Measurements from ENCODE around the gene FGR. TPM values are rescaled to one million over a fixed set of nuclear protein-coding genes. Genes with fewer than 3 reads are reported as not detected.

The FGR gene
- polyA plus RNA-seq, 3 donors: 371 to 1,340 (median 571) TPM

DNA sequence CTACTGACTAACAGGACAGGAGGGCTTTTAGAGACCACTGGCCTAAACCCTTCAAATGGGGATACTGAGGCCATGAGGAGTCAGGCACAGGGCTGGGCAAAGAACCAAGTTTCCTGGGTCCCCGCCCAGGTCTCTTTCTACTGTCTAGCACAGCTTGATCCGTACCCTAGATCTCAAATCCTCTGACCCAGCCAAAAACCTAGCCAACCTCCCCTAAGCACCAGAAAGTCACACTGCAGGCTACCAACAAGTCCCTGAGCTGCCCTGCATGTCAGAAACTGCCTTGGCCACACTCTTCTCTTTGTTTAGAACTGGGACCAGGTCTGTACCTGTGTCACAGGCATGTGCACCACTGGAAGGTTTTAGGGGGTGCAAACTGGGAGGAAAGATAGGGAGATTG lies 64.6 kb downstream of the FGR start:
- H3K4me3 ChIP-seq (replicated peaks in 1 of 3; ENCODE audit: low read depth in 2 of 3, low read length in 3 of 3): no peak overlapping the region
- no peak for DNase-seq
- no peak overlapping the region for H2AFZ ChIP-seq (ENCODE audit: insufficient read depth, low read depth, low read length, poor library complexity, severe bottlenecking)
- peaks cover 0 to 9% of the 10 kb centered on the region in 2 donors for H3K36me3 Mint-ChIP-seq
- H4K20me1 ChIP-seq (ENCODE audit: insufficient read depth, low read length): peaks cover 79% of the 10 kb centered on the region
- H3K27ac ChIP-seq (ENCODE audit: low read depth in 1 of 2, low read length in 2 of 2): no peak overlapping the region
- no peaks in the 10 kb centered on the region for H3K79me2 ChIP-seq (ENCODE audit: insufficient read depth, low read length)
- 100% methylated on average over 2 of the region's 2 CpGs for WGBS (ENCODE audit: insufficient coverage)
- intact Hi-C loops (cut with micrococcal nuclease): no loop called here
- peaks cover 42% of the 10 kb centered on the region for H3K4me1 Mint-ChIP-seq
- H3K27ac Mint-ChIP-seq: no peak overlapping the region
- peaks cover 14 to 33% (median 18%) of the 10 kb centered on the region in 3 donors for H3K27me3 Mint-ChIP-seq (ENCODE audit: low read depth in 3 of 3)
- peaks cover 14 to 23% of the 10 kb centered on the region in 2 donors for H3K4me1 ChIP-seq (ENCODE audit: control insufficient read depth in 1 of 2, insufficient read depth in 2 of 2, low read length in 2 of 2)
- peaks cover 0 to 13% of the 10 kb centered on the region in 2 donors for H3K27me3 ChIP-seq (ENCODE audit: control insufficient read depth in 2 of 2, insufficient read depth in 2 of 2, low read length in 2 of 2)
- H3K36me3 ChIP-seq (replicated peaks in 1 of 2; ENCODE audit: control insufficient read depth in 1 of 2, insufficient read depth in 2 of 2, low read length in 2 of 2): no peaks in the 10 kb centered on the region
- no peak overlapping the region for H3K4me2 ChIP-seq (replicated peaks; ENCODE audit: extremely low read depth, low read length, poor library complexity, severe bottlenecking)
- H3K4me3 Mint-ChIP-seq: no peak overlapping the region
- TF ChIP-seq, protein P1, sequence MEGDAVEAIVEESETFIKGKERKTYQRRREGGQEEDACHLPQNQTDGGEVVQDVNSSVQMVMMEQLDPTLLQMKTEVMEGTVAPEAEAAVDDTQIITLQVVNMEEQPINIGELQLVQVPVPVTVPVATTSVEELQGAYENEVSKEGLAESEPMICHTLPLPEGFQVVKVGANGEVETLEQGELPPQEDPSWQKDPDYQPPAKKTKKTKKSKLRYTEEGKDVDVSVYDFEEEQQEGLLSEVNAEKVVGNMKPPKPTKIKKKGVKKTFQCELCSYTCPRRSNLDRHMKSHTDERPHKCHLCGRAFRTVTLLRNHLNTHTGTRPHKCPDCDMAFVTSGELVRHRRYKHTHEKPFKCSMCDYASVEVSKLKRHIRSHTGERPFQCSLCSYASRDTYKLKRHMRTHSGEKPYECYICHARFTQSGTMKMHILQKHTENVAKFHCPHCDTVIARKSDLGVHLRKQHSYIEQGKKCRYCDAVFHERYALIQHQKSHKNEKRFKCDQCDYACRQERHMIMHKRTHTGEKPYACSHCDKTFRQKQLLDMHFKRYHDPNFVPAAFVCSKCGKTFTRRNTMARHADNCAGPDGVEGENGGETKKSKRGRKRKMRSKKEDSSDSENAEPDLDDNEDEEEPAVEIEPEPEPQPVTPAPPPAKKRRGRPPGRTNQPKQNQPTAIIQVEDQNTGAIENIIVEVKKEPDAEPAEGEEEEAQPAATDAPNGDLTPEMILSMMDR (IDR thresholded peaks at IDR 0.05): no peak
- H3K9me3 ChIP-seq (replicated peaks in 1 of 2; ENCODE audit: control insufficient read depth in 1 of 2, insufficient read depth in 1 of 2, low read length in 2 of 2): no peaks in the 10 kb centered on the region
- no peak overlapping the region for H3K9ac ChIP-seq (ENCODE audit: insufficient read depth, low read length, poor library complexity, severe bottlenecking)
- H3K9me3 Mint-ChIP-seq: peaks cover 0 to 1% (median 0%) of the 10 kb centered on the region in 7 donors

DNA sequence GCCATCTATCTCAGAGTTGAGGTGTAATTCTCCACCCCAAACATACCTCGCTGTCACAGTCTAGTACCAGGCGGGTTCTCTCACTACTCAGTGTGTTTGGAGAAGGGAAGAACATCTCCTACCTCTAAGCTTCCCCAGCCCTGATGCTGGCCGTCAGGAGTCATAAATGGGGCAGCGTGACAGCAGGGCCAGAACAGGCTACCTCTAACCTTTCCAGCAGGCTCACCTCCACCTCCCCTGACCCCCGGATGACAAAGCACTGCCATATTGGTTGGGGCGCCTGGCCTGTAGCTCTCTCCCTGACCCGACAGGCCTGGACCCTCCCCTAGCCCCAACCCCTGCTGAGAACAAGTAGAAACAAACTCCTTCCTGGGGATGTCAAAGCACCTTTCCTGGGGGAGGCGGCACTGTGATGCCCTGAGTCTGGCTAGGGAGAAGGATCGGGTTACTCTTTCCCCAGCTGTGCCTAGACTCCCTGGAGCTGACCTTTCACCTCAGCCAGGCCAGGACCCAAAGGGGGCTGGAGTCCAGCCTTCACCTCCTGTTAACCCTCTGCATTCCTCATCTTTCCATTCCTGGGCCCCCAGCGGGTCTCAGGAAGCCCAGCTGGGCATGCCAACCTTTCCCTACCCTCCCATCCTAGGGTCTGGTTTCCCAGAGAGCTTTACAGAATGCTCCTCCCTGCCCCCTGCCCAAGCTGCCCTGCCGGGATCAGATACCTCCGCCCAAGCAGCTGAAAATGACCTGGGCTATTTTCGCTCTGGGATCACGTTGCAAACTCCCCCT lies 65.3 kb downstream of the FGR start:
- H3K4me1 Mint-ChIP-seq: peaks cover 44% of the 10 kb centered on the region
- peaks cover 0 to 8% of the 10 kb centered on the region in 2 donors for H3K27me3 ChIP-seq (ENCODE audit: control insufficient read depth in 2 of 2, insufficient read depth in 2 of 2, low read length in 2 of 2)
- DNase-seq: no peak
- peaks cover 0 to 9% of the 10 kb centered on the region in 2 donors for H3K36me3 Mint-ChIP-seq
- peaks cover 0 to 1% (median 0%) of the 10 kb centered on the region in 7 donors for H3K9me3 Mint-ChIP-seq
- peak overlapping the region in 3 of 7 donors; percentile 18 to 64 (median 31) for H3K27ac Mint-ChIP-seq
- no peak overlapping the region for H3K27ac ChIP-seq (ENCODE audit: low read depth in 1 of 2, low read length in 2 of 2)
- no peak overlapping the region for H2AFZ ChIP-seq (ENCODE audit: insufficient read depth, low read depth, low read length, poor library complexity, severe bottlenecking)
- peaks cover 17 to 25% of the 10 kb centered on the region in 2 donors for H3K4me1 ChIP-seq (ENCODE audit: control insufficient read depth in 1 of 2, insufficient read depth in 2 of 2, low read length in 2 of 2)
- H3K9ac ChIP-seq (ENCODE audit: insufficient read depth, low read length, poor library complexity, severe bottlenecking): no peak overlapping the region
- peaks cover 10 to 27% (median 15%) of the 10 kb centered on the region in 3 donors for H3K27me3 Mint-ChIP-seq (ENCODE audit: low read depth in 3 of 3)
- no peaks in the 10 kb centered on the region for H3K9me3 ChIP-seq (replicated peaks in 1 of 2; ENCODE audit: control insufficient read depth in 1 of 2, insufficient read depth in 1 of 2, low read length in 2 of 2)
- WGBS (ENCODE audit: insufficient coverage): 93% methylated on average over 9 of the region's 14 CpGs
- H3K4me3 ChIP-seq (replicated peaks in 1 of 3; ENCODE audit: low read depth in 2 of 3, low read length in 3 of 3): no peak overlapping the region
- TF ChIP-seq, protein P1 (IDR thresholded peaks at IDR 0.05): no peak
- no peaks in the 10 kb centered on the region for H3K79me2 ChIP-seq (ENCODE audit: insufficient read depth, low read length)
- intact Hi-C loops (cut with micrococcal nuclease): no loop called here
- no peak overlapping the region for H3K4me2 ChIP-seq (replicated peaks; ENCODE audit: extremely low read depth, low read length, poor library complexity, severe bottlenecking)
- peaks cover 79% of the 10 kb centered on the region for H4K20me1 ChIP-seq (ENCODE audit: insufficient read depth, low read length)
- peak overlapping the region in 1 of 2 donors; percentile 64 for H3K4me3 Mint-ChIP-seq
- H3K36me3 ChIP-seq (replicated peaks in 1 of 2; ENCODE audit: control insufficient read depth in 1 of 2, insufficient read depth in 2 of 2, low read length in 2 of 2): no peaks in the 10 kb centered on the region

All from CD14-positive monocyte (primary cell).